Activated naive CD4-positive, alpha-beta T cell treated with anti-CD3 and anti-CD28 coated beads, Interleukin-2, amount 50 U/mL, for 16 hours (primary cell): ENCODE results near the gene NTF4.

Source experiments
- DNase-seq: peaks from one replicate; pipeline ENCODE4 v3.0.0-alpha.2; 2020

The NTF4 gene

DNA sequence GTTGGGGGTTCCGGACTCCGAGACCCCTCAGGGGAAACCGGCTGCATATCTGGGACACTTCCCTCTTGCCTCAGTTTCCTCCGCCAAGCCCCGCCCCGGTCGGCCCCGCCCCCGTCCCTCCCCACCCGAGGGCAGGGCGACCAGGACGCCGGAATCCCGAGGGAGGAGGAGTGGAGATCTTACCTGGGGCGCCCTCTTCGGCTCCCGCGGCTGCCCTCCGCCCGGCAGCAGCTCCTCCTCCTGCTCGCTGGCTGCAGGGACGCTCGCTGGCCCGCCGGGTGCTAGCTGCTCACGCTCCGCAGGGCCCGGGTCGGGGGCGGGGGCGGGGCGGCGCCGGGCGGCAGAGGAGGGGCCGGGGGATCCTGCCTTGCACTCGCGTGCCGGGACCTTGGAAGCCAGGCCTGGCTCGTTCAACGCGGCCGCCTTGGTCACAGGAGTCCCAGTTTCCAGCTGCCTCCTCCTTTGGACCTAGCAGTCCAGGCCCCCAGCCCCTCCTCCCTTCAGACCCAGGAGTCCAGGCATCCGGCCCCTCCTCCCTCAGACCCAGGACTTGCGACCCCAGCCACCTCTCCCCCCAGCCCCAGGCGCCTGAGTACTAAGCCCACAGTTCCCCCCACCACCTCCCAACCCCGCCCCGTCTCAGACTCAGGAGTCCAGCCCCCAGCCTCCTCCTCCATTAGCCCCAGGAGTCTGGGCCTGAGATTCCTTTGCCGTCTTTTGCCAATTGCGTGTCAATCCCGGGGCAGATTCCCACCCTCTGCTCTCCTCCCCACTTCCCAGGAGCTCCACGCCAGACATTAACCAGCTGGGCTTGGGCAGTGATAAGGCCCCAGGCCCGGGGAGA lies at the start of gene NTF4:
Gene NTF4, minus strand, starts transcription at position 51 of the 844 bp plus-strand sequence. CDS start 2,821 bp downstream, outside the sequence.
- DNase-seq = no peak

DNA sequence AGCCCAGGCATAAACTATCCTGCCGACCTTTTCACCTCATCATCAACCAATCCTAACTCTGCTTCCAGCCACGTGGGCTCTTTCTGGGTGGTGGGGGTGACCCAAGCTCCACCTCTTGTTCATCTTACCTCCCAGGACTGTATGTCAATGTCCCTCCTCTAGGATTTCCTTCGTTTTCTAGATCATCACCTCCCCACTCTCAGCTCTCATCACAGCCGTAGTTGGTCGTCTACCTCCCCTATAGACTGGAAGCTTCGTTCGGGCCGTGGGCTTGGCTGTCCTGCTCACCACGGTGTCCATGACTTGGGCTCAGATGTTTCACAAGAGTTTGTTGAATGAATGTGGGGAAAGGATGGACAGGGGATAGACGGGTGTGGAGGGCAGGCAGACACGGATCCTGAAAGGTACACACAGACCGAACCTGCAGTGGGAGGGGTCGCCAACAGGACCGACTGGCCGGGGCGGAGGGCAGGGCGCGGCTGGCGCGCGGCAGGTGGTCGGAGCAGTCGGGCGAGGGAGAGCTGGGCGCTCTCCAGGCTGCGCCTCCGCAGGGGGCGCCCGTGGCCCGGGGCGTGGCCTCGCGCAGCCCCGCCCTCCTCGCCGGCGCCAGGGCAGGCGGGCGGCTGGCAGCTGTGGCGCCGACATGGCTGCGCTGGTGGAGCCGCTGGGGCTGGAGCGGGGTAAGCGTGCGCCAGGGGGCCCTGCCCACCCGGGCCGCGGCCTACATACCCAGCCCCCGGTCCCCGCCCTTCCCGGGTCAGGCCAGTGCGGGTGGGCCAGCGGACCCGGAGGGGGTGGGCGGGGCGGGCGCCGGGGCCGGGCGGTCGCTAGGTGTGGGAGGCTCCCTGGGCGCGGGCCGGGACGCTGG lies 49.4 kb upstream of the NTF4 start, which contains the start of gene LIN7B:
Gene LIN7B, plus strand, starts transcription at position 609 of the 868 bp plus-strand sequence. Its CDS starts 35 bp downstream, at position 644.
- DNase-seq = peak; percentile 77

- no peak for DNase-seq
Observed at GRCh38 chr19:49111218-49111998, 46.8 kb upstream of the NTF4 start.

DNA sequence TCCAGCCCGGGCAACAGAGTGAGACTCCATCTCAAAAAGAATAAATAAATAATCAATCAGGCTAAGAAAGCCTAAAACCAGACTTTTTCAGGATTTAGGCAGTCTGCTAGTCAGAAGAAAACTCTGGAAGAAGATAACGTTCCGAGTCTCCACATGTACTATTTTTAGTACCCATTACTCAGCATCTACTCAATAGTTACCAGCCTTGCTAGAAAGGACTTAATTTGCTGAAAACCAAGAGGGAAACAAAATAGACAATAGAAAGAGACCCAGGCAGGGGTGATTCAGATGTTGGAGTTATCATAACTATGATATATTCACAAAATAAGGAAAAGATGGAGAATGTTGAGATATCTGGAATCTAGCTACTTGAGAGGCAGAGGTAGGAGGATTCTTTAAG lies 45.9 kb upstream of the NTF4 start:
- DNase-seq = no peak

- DNase-seq = no peak
Observed at GRCh38 chr19:49109569-49110233, 45.1 kb upstream of the NTF4 start.

GRCh38 chr19:49109051-49109450 lies 44.4 kb upstream of the NTF4 start:
- DNase-seq = no peak

DNA sequence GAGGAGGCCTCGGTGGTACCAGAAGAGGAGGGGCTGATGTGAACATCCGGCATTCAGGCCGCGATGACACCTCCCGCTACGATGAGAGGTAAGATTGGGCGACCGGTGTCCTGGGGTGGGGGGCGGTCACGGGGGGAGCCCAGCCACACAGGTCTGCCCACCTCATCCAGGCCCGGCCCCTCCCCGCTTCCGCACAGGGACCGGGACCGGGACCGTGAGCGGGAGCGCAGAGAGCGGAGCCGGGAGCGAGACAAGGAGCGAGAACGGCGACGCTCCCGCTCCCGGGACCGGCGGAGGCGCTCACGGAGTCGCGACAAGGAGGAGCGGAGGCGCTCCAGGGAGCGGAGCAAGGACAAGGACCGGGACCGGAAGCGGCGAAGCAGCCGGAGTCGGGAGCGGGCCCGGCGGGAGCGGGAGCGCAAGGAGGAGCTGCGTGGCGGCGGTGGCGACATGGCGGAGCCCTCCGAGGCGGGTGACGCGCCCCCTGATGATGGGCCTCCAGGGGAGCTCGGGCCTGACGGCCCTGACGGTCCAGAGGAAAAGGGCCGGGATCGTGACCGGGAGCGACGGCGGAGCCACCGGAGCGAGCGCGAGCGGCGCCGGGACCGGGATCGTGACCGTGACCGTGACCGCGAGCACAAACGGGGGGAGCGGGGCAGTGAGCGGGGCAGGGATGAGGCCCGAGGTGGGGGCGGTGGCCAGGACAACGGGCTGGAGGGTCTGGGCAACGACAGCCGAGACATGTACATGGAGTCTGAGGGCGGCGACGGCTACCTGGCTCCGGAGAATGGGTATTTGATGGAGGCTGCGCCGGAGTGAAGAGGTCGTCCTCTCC lies 43.2 kb upstream of the NTF4 start:
- no peak for DNase-seq

DNA sequence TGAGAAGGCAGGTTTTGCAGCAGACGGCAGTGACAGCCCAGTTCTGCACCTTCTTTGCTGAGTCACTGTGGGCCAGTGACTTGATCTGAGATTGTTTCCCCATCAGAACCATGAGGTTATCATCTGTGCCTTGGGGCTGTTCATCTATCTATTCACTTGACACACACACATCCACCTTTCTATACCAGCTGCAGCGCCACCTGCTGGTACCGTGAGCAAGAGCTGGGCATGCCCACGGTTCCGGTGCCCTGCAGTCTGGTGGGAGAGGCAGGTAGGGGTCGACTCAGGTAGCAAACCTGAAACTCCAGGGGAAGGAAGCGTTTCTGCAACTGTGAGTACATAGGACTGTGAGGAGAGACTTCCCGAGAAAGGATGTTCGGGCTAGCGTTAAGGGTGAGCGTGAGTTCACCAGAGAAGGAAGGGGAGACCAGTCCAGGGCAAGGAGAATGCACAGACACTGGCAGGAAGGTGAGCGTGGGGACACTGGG lies 42.1 kb upstream of the NTF4 start:
- peak; percentile 70 for DNase-seq

- no peak for DNase-seq
Observed at GRCh38 chr19:49104229-49104864, 39.7 kb upstream of the NTF4 start.

GRCh38 chr19:49103331-49104085 lies 38.9 kb upstream of the NTF4 start:
- no peak for DNase-seq

DNA sequence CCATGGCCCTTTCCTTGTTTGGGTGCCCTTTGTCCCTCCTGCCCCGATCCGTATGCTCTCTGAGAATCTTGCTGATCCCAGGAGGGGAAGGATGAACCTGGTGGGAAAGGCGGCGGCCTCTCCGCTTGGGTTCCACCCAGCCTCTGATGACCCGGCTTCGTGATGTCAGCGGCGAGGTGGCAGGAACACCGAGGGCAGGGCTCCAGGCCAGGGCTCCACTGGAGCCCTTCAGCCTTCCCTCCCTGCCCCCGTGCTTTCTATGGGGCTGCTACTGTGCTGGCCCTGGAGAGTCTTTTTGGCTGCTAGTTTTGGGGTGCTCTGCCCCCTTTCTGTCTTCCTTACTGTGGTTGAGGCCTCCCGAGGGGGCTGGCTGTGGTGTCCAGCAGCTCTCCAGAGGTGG lies 37.7 kb upstream of the NTF4 start:
- DNase-seq = no peak

GRCh38 chr19:49101160-49101559 lies 36.5 kb upstream of the NTF4 start:
- no peak for DNase-seq

- no peak for DNase-seq
Observed at GRCh38 chr19:49098795-49099194, 34.2 kb upstream of the NTF4 start.

- peak; percentile 67 for DNase-seq
Observed at GRCh38 chr19:49097453-49098288, 33.1 kb upstream of the NTF4 start.

- no peak for DNase-seq
Observed at GRCh38 chr19:49094505-49095482, 30.2 kb upstream of the NTF4 start.

DNA sequence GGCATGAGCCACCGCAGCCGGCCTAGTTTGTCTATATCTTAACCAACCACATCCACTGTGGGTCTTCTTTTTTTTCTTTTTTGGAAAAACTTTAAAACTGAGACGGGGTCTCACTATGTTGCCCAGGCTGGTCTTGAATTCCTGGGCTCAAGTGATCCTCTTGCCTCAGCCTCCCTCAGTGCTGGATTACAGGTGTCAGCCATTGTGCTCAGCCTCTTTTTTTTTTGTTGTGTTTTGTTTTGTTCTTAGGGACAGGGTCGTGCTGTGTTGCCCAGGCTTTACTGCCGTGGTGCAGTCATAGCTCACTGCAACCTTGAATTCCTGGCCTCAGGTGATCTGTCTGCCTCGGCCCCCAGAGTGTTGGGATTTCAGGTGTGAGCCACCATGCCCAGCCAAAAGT lies 28.1 kb upstream of the NTF4 start:
- DNase-seq = no peak

DNA sequence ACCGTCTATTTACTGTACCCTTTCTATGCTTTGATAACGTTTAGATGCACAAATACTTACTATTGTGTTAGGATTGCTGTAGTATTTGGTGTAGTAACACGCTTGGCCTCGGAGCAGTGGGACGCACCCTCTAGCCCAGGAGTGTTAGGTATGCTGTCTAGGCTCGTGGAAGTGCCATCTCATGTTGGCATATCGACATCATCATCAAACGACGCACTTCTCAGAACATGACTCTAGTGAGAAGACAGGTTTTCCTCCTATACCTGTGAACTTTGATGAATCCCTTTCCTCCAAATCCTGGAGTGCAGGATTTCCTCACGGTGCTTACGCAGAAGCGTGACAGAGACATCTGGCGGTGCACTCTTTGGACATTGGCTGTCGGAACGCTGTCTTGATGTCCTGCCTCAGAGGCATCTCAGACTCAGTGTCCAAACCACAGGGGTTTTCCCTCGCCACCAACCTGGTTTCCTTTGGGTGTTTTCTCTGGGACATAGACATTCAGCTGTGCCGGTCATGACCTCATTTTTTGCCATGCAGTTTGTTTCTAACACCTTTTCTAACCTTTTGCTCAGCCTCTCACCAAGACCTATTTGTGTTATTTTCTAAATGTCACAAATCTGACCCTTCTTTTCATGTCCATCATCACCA lies 26.9 kb upstream of the NTF4 start:
- no peak for DNase-seq
